Left ventricle myocardium inferior (tissue), 1 donor: ENCODE measurements around the gene RADIL. TPM values are rescaled to one million over a fixed set of nuclear protein-coding genes. Genes with fewer than 3 reads are reported as not detected.

Experiments used
- DNase-seq: peaks from one replicate; pipeline ENCODE4 v3.0.0-alpha.2; 2020
- H3K27ac ChIP-seq: fragments of 200-600 bp; replicated peaks from 2 replicates; pipeline ENCODE4 v1.8.0; 2021
- H3K27me3 ChIP-seq: fragments of 200-600 bp; 2 replicates; pipeline ENCODE4 v1.8.0; 2021; ENCODE audit warnings: low read depth
- H3K36me3 ChIP-seq: fragments of 200-600 bp; 2 replicates; pipeline ENCODE4 v1.8.0; 2021
- H3K4me1 ChIP-seq: fragments of 200-600 bp; 2 replicates; pipeline ENCODE4 v1.8.0; 2021
- H3K4me3 ChIP-seq: fragments of 200-600 bp; 2 replicates; pipeline ENCODE4 v1.8.0; 2021; ENCODE audit warnings: mild to moderate bottlenecking, moderate library complexity
- H3K9me3 ChIP-seq: fragments of 200-600 bp; replicated peaks from 2 replicates; pipeline ENCODE4 v1.8.0; 2021
- CTCF ChIP-seq: fragments of 200-600 bp; IDR thresholded peaks from 2 replicates; pipeline ENCODE4 v1.8.0; 2021; ENCODE audit warnings: antibody characterized with exemption, mild to moderate bottlenecking, borderline replicate concordance
- intact Hi-C: fragments of 100-400 bp; cut with micrococcal nuclease; formaldehyde crosslinking; loops from one replicate; pipeline ENCODE4 v1.11.0; 2022
- total RNA-seq: library from RNA; stranded (reverse); fragmentation: NEBNext Ultra II Directional; extraction: Animal tissue kit (Norgen Biotek cat#: 25700); gene quantifications from one replicate; pipeline ENCODE4 v1.2.1, GENCODE V29; 2021
- donor health status: DM: no; HTN: yes; CAD: no; lungs with severe emphysema.

The RADIL gene
- total RNA-seq, 1 donor from 2014 or later: 4.5 TPM

GRCh38 chr7:4835398-4836205 is 47.9 kb downstream of the RADIL start:
- no peaks in the 10 kb centered on the region for H3K9me3 ChIP-seq
- H3K27me3 ChIP-seq: no peaks in the 10 kb centered on the region
- H3K27ac ChIP-seq: no peak overlapping the region
- DNase-seq: no peak
- intact Hi-C loops: no loop called here
- H3K4me3 ChIP-seq: no peak overlapping the region
- peaks cover 24% of the 10 kb centered on the region for H3K36me3 ChIP-seq
- peaks cover 13% of the 10 kb centered on the region for H3K4me1 ChIP-seq
- TF ChIP-seq CTCF: no peak

- Histone ChIP-seq H3K4me3 (no peak overlapping the region), H3K4me1 (peaks cover 13% of the 10 kb centered on the region), H3K27me3 (no peaks in the 10 kb centered on the region), H3K9me3 (no peaks in the 10 kb centered on the region), H3K36me3 (peaks cover 24% of the 10 kb centered on the region), H3K27ac (no peak overlapping the region)
- intact Hi-C loops: no loop called here
- DNase-seq: no peak
- no peak for TF ChIP-seq CTCF
Observed at GRCh38 chr7:4834601-4835397, 48.7 kb downstream of the RADIL start.

DNA sequence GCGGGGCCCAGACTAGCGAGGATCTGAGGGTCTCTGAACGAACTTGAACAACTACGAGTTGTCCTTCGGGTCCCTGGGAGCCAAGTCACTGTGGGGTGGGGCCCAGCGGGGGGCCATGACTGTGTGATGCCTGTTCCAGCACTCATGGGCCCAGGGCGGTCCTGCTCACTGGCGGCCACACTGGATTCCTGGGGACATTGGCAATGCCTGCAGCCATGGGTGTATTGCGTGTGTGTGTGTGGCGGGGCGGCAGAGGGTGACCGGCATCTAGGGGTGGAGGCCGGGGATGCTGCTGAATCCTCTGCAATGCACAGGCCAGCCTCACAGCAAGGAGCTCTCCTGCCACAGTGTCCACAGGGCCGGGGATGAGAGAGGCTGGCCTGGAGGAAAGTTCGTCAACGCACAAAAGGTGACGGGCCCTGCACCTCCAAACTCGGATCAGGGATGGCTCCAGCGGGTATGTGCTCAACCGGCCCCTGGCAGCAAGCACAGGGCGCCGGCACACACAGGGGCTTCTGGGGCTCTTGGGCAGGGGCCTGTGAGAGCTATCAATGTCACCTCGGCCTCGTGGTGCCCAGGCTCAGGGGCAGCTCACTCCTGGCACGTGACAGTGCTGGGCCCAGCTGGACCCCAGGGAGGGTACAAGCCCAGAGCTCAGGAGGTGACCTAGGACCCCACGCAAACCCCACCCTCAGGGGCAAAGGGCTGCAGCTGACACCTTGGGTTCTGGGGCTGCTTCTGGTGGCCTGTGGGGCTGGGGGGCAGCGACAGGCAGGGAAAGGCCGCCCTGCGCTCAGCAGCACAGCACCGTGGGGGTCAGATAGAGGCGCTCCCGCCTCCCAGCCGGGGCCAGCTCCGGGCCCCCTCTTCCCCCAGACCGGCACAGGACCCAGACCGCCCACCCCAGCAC is 49.6 kb downstream of the RADIL start:
- intact Hi-C loops: no loop called here
- Histone ChIP-seq H3K4me1 (peaks cover 19% of the 10 kb centered on the region), H3K9me3 (no peaks in the 10 kb centered on the region), H3K27ac (no peak overlapping the region), H3K27me3 (no peaks in the 10 kb centered on the region), H3K4me3 (no peak overlapping the region), H3K36me3 (peaks cover 24% of the 10 kb centered on the region)
- no peak for TF ChIP-seq CTCF
- DNase-seq: no peak

DNA sequence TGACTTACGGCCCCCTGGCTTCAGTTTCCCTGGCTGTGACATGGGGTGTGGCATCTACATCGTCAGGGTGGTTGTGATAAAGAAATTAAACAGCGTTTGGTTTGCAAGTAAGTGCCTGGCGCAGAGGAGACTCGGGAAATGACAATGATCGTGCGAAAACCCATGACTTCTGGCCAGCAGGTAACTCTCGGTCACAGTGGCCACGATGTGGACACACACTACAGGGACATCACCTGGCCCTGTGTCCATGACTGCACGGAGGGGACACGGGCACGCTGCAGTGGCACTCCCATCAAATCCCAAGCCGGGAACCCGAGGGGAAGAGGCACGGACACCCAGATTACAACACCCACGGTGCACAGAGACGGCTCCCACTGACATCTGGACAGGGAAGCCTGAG is 50.3 kb downstream of the RADIL start:
- Histone ChIP-seq H3K4me1 (peaks cover 14% of the 10 kb centered on the region), H3K27ac (no peak overlapping the region), H3K36me3 (peaks cover 24% of the 10 kb centered on the region), H3K4me3 (no peak overlapping the region), H3K9me3 (no peaks in the 10 kb centered on the region), H3K27me3 (no peaks in the 10 kb centered on the region)
- DNase-seq: no peak
- intact Hi-C loops: no loop called here
- TF ChIP-seq CTCF: no peak

- intact Hi-C loops: no loop called here
- Histone ChIP-seq H3K9me3 (no peaks in the 10 kb centered on the region), H3K36me3 (peaks cover 24% of the 10 kb centered on the region), H3K4me3 (no peak overlapping the region), H3K27ac (no peak overlapping the region), H3K4me1 (peaks cover 9% of the 10 kb centered on the region), H3K27me3 (no peaks in the 10 kb centered on the region)
- DNase-seq: no peak
- no peak for TF ChIP-seq CTCF
Observed at GRCh38 chr7:4832711-4833110, 50.8 kb downstream of the RADIL start.
